ENCODE results near the gene NPHP3. TPM values are rescaled to one million over a fixed set of nuclear protein-coding genes. Genes with fewer than 3 reads are reported as not detected.

NPHP3 gene
- polyA plus RNA-seq, 1 of the 3 experiments (the other 2 are of a cell fraction): 19.0 TPM

DNA sequence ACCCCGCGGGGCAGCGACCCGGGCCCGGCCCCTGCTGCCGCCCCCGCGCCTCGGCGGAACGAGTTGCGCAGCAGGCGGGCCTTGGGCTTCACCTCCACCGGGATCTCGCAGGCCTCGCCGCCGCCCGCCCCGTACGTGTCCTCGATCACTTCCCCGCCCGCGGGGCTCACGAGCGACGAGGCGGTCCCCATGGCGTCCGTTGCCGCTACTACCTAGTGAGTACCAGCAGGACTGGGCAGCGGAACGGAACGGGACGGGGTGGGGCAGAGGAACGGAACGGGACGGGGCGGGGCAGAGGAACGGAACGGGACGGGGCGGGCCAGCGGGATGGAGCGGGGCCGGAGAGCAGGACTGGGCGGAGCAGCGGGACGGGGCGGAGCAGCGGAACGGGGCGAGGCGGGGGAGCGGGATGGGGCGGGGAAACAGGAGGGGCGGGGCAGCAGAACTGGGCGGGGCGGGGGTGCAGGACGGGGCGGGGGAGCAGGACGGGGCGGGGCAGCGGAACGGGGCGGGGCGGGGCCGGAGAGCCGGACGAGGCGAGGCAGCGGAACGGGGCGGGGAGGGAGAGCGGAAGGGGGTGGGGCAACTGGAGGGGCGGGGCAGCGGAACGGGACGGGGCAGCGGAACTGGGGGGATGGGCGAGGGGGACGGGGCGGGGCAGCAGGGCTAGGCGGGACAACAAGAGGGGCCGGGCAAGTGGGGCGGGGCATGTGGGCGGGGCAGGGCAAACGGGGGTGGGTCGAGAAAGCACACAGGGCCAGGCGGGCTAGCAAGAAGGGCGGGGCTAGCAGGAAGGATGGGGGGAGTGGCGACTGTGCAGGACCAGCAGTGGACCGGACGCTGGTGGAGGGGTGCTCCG is at the start of gene NPHP3 (continued):
- TF ChIP-seq EZH2phosphoT487 (IDR thresholded peaks at IDR 0.05; ENCODE audit: borderline replicate concordance, low read depth) (no peak), GATA2 (CRISPR knock-in tag; IDR thresholded peaks at IDR 0.05) (no peak), TEAD4 (IDR thresholded peaks at IDR 0.05; ENCODE audit: borderline replicate concordance, insufficient read depth) (no peak), GABPA (IDR thresholded peaks at IDR 0.05; ENCODE audit: low read depth) (peak; percentile 23; the same call in 1 of the 2 replicates), POLR2AphosphoS5 (IDR thresholded peaks at IDR 0.05; ENCODE audit: low read depth, low read length) (peak; percentile 92)
- TF ChIP-seq, protein P1, sequence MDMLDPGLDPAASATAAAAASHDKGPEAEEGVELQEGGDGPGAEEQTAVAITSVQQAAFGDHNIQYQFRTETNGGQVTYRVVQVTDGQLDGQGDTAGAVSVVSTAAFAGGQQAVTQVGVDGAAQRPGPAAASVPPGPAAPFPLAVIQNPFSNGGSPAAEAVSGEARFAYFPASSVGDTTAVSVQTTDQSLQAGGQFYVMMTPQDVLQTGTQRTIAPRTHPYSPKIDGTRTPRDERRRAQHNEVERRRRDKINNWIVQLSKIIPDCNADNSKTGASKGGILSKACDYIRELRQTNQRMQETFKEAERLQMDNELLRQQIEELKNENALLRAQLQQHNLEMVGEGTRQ (IDR thresholded peaks at IDR 0.05; ENCODE audit: borderline replicate concordance, low read depth, low read length): no peak

DNA sequence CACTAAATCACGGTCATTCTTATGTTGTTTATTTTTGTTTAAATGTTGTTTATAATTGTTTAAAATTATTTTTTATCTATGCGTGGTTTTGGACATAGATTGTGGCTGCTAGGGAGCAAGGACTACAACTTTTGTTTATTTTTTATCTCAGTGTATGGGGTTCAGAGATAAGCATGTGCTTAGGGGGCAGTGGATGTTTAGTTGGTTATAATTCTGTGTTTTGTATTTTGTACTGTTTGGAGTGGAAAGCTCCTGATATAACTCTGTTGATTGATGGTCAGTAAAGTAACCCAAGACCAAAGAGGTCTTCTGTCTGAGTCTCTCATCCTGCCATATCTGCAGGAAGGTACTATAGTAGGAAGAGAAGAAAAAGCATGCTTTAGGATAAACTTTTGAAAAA is 36.5 kb upstream of the NPHP3 start:
- TF ChIP-seq, protein P2, sequence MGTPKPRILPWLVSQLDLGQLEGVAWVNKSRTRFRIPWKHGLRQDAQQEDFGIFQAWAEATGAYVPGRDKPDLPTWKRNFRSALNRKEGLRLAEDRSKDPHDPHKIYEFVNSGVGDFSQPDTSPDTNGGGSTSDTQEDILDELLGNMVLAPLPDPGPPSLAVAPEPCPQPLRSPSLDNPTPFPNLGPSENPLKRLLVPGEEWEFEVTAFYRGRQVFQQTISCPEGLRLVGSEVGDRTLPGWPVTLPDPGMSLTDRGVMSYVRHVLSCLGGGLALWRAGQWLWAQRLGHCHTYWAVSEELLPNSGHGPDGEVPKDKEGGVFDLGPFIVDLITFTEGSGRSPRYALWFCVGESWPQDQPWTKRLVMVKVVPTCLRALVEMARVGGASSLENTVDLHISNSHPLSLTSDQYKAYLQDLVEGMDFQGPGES (IDR thresholded peaks at IDR 0.05; ENCODE audit: low read depth, low read length): no peak
- no peak for TF ChIP-seq RAD21 (IDR thresholded peaks at IDR 0.05; ENCODE audit: low read length)
- TF ChIP-seq EP300 (IDR thresholded peaks at IDR 0.05; ENCODE audit: borderline replicate concordance in 1 of 2, low read depth in 1 of 2, low read length in 1 of 2): no peak
- TF ChIP-seq, protein P3, sequence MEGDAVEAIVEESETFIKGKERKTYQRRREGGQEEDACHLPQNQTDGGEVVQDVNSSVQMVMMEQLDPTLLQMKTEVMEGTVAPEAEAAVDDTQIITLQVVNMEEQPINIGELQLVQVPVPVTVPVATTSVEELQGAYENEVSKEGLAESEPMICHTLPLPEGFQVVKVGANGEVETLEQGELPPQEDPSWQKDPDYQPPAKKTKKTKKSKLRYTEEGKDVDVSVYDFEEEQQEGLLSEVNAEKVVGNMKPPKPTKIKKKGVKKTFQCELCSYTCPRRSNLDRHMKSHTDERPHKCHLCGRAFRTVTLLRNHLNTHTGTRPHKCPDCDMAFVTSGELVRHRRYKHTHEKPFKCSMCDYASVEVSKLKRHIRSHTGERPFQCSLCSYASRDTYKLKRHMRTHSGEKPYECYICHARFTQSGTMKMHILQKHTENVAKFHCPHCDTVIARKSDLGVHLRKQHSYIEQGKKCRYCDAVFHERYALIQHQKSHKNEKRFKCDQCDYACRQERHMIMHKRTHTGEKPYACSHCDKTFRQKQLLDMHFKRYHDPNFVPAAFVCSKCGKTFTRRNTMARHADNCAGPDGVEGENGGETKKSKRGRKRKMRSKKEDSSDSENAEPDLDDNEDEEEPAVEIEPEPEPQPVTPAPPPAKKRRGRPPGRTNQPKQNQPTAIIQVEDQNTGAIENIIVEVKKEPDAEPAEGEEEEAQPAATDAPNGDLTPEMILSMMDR (IDR thresholded peaks at IDR 0.05): no peak
- no peak for TF ChIP-seq FOXM1 (IDR thresholded peaks at IDR 0.05; ENCODE audit: low read depth)
- TF ChIP-seq, protein P1 (IDR thresholded peaks at IDR 0.05; ENCODE audit: borderline replicate concordance, low read depth, low read length): no peak
- TF ChIP-seq RCOR1 (IDR thresholded peaks at IDR 0.05; ENCODE audit: low read length): no peak
- TF ChIP-seq SMC3 (IDR thresholded peaks at IDR 0.05; ENCODE audit: low read depth, low read length): no peak
- TF ChIP-seq, protein P4, sequence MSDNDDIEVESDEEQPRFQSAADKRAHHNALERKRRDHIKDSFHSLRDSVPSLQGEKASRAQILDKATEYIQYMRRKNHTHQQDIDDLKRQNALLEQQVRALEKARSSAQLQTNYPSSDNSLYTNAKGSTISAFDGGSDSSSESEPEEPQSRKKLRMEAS (IDR thresholded peaks at IDR 0.05; ENCODE audit: low read depth): no peak
- TF ChIP-seq NFIC (IDR thresholded peaks at IDR 0.05; ENCODE audit: borderline replicate concordance): no peak
- no peak for TF ChIP-seq GABPA (IDR thresholded peaks at IDR 0.05; ENCODE audit: low read depth)
- no peak for TF ChIP-seq MXI1 (IDR thresholded peaks at IDR 0.05; ENCODE audit: low read depth, low read length)
- TF ChIP-seq POLR2AphosphoS5 (IDR thresholded peaks at IDR 0.05; ENCODE audit: low read depth, low read length): no peak
- TF ChIP-seq TAF1 (IDR thresholded peaks at IDR 0.05; ENCODE audit: borderline replicate concordance, low read depth, low read length): no peak
- no peak for TF ChIP-seq CHD2 (IDR thresholded peaks at IDR 0.05; ENCODE audit: low read length, partially characterized antibody)
- TF ChIP-seq TEAD4 (IDR thresholded peaks at IDR 0.05; ENCODE audit: borderline replicate concordance, insufficient read depth): no peak
- TF ChIP-seq GATA2 (CRISPR knock-in tag; IDR thresholded peaks at IDR 0.05): no peak
- ChIA-PET POLR2A (no interaction called here), CTCF (no interaction called here)
- Histone ChIP-seq H3K4me2 (no peak overlapping the region), H4K20me1 (ENCODE audit: insufficient read depth) (no peaks in the 10 kb centered on the region), H3K4me1 (ENCODE audit: control insufficient read depth in 1 of 2, insufficient read depth in 2 of 2, low read depth in 1 of 2, low read length in 1 of 2) (no peaks in the 10 kb centered on the region), H3F3A (replicated peaks; ENCODE audit: insufficient read depth) (no peaks in the 10 kb centered on the region), H3K9ac (no peak overlapping the region), H3K36me3 (replicated peaks in 1 of 2; ENCODE audit: control insufficient read depth in 1 of 2, insufficient read depth in 2 of 2, low read length in 1 of 2) (no peaks in the 10 kb centered on the region), H3K27me3 (ENCODE audit: insufficient read depth) (no peaks in the 10 kb centered on the region), H3K9me3 (no peaks in the 10 kb centered on the region), H3K9me2 (no peaks in the 10 kb centered on the region), H3K79me2 (ENCODE audit: insufficient read depth) (no peaks in the 10 kb centered on the region), H3K27ac (ENCODE audit: low read depth in 2 of 2, low read length in 1 of 2) (no peak overlapping the region), H2AFZ (ENCODE audit: low read depth) (no peak overlapping the region), H3K4me3 (ENCODE audit: low read depth in 2 of 2, low read length in 1 of 2) (no peak overlapping the region)
- no peak for DNase-seq
- 31% methylated on average over 2 of the region's 2 CpGs for WGBS (ENCODE audit: low lambda C conversion rate)
